Naive B cell (primary cell): ENCODE data around the gene MRPL1. TPM values are rescaled to one million over a fixed set of nuclear protein-coding genes. Genes with fewer than 3 reads are reported as not detected.

Source experiments
- ATAC-seq, 2 donors: fragments of 150-1000 bp; cut with Tn5 transposase; 2 replicates each; pipeline ENCODE4 v1.10.0; 2021; ENCODE audit warnings: low read depth in 2 of 2, mild to moderate bottlenecking in 2 of 2, moderate library complexity in 2 of 2
- DNase-seq: peaks from one replicate; pipeline ENCODE4 v3.0.0; 2022
- H3K27ac Mint-ChIP-seq, 6 donors: one replicate each; pipeline ENCODE4 v1.8.0; 2020 to 2022; ENCODE audit warnings: mild to moderate bottlenecking in 6 of 6, mixed read lengths in 6 of 6, moderate library complexity in 5 of 6, inconsistent platforms in 2 of 6
- H3K27me3 Mint-ChIP-seq, 3 donors: one replicate each; pipeline ENCODE4 v1.8.0; 2021 to 2022; ENCODE audit warnings: mixed read lengths in 3 of 3, mild to moderate bottlenecking in 1 of 3
- H3K36me3 Mint-ChIP-seq, 2 donors: one replicate each; pipeline ENCODE4 v1.8.0; 2020 to 2022; ENCODE audit warnings: mixed read lengths in 2 of 2, inconsistent platforms in 1 of 2, mild to moderate bottlenecking in 1 of 2
- H3K4me1 Mint-ChIP-seq, 3 donors: one replicate each; pipeline ENCODE4 v1.8.0; 2020 to 2022; ENCODE audit warnings: mixed read lengths in 3 of 3, inconsistent platforms in 1 of 3, mild to moderate bottlenecking in 1 of 3, moderate library complexity in 1 of 3
- H3K4me3 Mint-ChIP-seq, 8 donors: one replicate each; pipeline ENCODE4 v1.8.0; 2020 to 2022; ENCODE audit warnings: mild to moderate bottlenecking in 8 of 8, mixed read lengths in 8 of 8, moderate library complexity in 8 of 8, inconsistent platforms in 2 of 8
- H3K9me3 Mint-ChIP-seq, 7 donors: one replicate each; pipeline ENCODE4 v1.8.0; 2020 to 2022; ENCODE audit warnings: mixed read lengths in 7 of 7, mild to moderate bottlenecking in 5 of 7, inconsistent platforms in 2 of 7, moderate library complexity in 1 of 7
- polyA plus RNA-seq, 6 donors: library from polyadenylated mRNA; unstranded; fragments of 300-500 nt; fragmentation: Illumina TruSeq; gene quantifications; one replicate each; pipeline ENCODE4 v1.2.3, GENCODE V29; 2021; ENCODE audit warnings: low read depth in 6 of 6

Gene MRPL1
- polyA plus RNA-seq = 10 to 100 TPM; 22.3 to 30.9 (median 23.6) TPM

DNA sequence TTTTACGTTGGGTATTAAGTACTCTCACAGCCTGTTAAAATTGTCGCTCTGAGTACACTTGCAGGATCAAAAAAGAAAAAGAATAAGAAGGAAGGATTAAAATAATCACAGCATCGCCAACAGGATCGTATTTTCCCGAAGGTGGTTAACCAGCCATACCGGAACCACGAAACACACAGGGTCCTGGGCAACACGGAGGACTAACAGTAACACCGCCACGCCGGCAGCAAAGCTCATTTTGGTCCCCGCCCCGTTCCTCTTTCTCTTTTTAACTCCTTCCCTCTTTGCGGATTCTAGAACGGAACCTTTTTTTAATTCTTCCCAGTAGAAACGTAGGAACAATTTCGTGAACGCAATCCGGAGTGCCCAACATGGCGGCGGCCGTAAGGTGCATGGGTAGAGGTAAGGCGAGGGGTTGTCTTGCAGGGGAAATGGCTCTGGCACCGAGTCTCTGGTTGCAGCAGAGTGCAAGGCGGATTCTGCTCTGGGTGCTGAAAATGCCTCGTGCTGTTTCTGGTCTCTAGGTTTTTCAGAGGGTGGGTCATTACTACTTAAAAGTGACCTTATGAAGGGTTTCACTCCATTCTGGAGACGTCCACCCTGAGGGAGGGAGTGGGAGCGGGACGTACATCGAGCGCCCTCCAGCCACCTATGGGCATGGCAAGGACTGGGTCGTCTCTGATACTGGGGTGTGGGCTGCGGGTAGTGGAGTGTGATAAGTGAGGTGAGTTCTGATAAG, at the start of gene MRPL1:
TSS of gene MRPL1 (plus strand) at position 353 of the 739 bp plus-strand sequence. CDS start at position 372, 19 bp downstream.
- peak; percentile 89 for DNase-seq
- H3K4me3 Mint-ChIP-seq = peak within 1 kb of the TSS; percentile 94 to 99 (median 96)
- peaks cover 0 to 3% (median 0%) of the 10 kb centered on the region in 3 donors for H3K27me3 Mint-ChIP-seq
- ATAC-seq = peak; percentile 79
- peaks cover 34 to 54% (median 41%) of the 10 kb centered on the region in 3 donors for H3K4me1 Mint-ChIP-seq
- H3K36me3 Mint-ChIP-seq = peaks cover 0 to 5% of the 10 kb centered on the region in 2 donors
- H3K27ac Mint-ChIP-seq = peak within 1 kb of the TSS; percentile 99 to 100 (median 100)
- H3K9me3 Mint-ChIP-seq = no peaks in the 10 kb centered on the region

- Mint-ChIP-seq H3K27me3 (no peaks in the 10 kb centered on the region), H3K27ac (peak overlapping the region in 3 of 6 donors; percentile 18 to 64 (median 26)), H3K36me3 (peaks cover 0 to 25% of the 10 kb centered on the region in 2 donors), H3K9me3 (peaks cover 0 to 4% (median 0%) of the 10 kb centered on the region in 7 donors), H3K4me1 (peaks cover 48 to 66% (median 64%) of the 10 kb centered on the region in 3 donors), H3K4me3 (peak overlapping the region in 3 of 8 donors; percentile 12 to 59 (median 29))
- DNase-seq (no peak), ATAC-seq (no peak)
Measured at GRCh38 chr4:77815636-77816035, 47.0 kb upstream of the MRPL1 start.

- Mint-ChIP-seq H3K4me1 (peaks cover 48 to 66% (median 64%) of the 10 kb centered on the region in 3 donors), H3K36me3 (peaks cover 0 to 18% of the 10 kb centered on the region in 2 donors), H3K27me3 (no peaks in the 10 kb centered on the region), H3K27ac (no peak overlapping the region), H3K9me3 (peaks cover 0 to 4% (median 0%) of the 10 kb centered on the region in 7 donors), H3K4me3 (peak overlapping the region in 3 of 8 donors; percentile 72 to 97 (median 93))
- DNase-seq = no peak
- no peak for ATAC-seq
Measured at GRCh38 chr4:77816546-77816945, 46.1 kb upstream of the MRPL1 start.

- peaks cover 0 to 4% (median 0%) of the 10 kb centered on the region in 7 donors for H3K9me3 Mint-ChIP-seq
- peaks cover 0 to 14% of the 10 kb centered on the region in 2 donors for H3K36me3 Mint-ChIP-seq
- ATAC-seq = no peak
- H3K4me1 Mint-ChIP-seq = peaks cover 53 to 66% (median 65%) of the 10 kb centered on the region in 3 donors
- peak overlapping the region; percentile 87 to 99 (median 98) for H3K4me3 Mint-ChIP-seq
- no peak for DNase-seq
- peak overlapping the region; percentile 97 to 99 (median 98) for H3K27ac Mint-ChIP-seq
- no peaks in the 10 kb centered on the region for H3K27me3 Mint-ChIP-seq
Measured at GRCh38 chr4:77817304-77818072, 45.1 kb upstream of the MRPL1 start.

- Mint-ChIP-seq H3K36me3 (peaks cover 0 to 14% of the 10 kb centered on the region in 2 donors), H3K9me3 (peaks cover 0 to 4% (median 0%) of the 10 kb centered on the region in 7 donors), H3K27ac (peak overlapping the region; percentile 97 to 99 (median 98)), H3K4me1 (peaks cover 49 to 67% (median 62%) of the 10 kb centered on the region in 3 donors), H3K4me3 (peak overlapping the region; percentile 87 to 99 (median 98)), H3K27me3 (no peaks in the 10 kb centered on the region)
- peak; percentile 57 for DNase-seq
- ATAC-seq = peak; percentile 19
Measured at GRCh38 chr4:77818073-77818601, 44.5 kb upstream of the MRPL1 start.

DNA sequence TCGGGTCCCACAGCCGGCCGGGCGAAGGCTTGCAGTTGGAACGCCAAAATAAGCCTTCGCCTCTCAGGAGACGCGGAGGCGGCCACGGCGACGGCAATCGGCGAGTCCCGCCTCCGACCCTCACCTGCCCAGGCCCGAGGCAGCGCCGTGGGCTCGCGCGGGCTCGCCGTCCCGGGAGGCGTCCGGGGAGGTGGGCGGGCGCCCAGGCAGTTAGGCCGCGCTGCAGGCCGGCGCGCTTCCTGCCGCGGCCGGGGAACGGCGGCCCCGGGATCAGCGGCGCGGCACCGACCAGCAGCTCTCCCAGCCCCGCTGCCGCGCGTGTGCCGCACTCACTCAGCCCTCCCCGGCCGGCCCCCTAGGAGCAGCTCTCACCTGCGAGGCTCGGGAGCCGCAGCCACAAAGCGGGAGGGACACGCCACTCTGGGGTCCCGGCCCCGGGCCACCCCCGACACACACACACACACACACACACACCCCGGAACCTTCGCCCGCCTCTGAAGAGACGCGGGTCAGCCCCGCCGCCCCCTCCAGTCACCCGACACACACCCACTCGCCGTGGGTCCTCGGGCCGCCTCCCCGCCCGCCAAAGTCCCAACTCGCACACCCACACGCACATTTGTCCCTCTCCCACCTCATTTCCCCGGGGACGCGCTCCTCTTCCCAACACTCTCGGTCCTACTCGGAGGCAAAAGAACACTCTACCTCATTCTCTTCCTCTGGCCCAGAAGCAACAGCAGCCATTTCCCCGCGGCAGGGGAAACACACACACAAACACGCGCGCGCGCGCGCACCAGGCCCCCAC, 43.8 kb upstream of the MRPL1 start, which contains the start of gene CNOT6L:
TSS of gene CNOT6L (minus strand) at position 767 of the 802 bp plus-strand sequence. CDS start at position 707, 60 bp downstream.
- ATAC-seq = peak; percentile 20 to 24
- Mint-ChIP-seq H3K9me3 (peaks cover 0 to 4% (median 0%) of the 10 kb centered on the region in 7 donors), H3K27ac (peak within 1 kb of the TSS; percentile 99 to 100 (median 100)), H3K4me3 (peak within 1 kb of the TSS; percentile 93 to 100 (median 99)), H3K36me3 (peaks cover 0 to 14% of the 10 kb centered on the region in 2 donors), H3K4me1 (peaks cover 43 to 63% (median 55%) of the 10 kb centered on the region in 3 donors), H3K27me3 (no peaks in the 10 kb centered on the region)
- peak; percentile 62 for DNase-seq

DNA sequence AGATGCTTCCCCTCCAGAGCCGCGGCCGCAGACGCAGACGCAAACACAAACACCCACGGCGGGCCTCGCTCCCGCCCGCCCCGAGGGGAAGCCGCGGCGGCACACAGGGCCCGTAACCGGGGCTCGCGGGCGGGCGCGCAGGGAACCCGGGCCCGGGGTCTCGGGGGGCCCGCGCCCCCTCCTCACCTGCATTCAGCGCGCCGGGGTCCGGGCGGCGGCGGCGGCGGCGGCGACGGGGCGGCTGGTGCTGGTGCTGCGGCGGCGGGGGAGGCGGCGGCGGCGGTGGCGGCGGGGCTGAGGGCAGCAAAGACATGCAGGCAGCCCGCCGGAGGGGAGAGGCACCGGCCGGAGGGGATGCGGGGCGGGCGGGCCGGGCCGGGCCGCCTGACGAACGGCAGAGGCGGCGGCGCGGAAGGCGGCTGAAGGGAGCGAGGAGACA, 43.2 kb upstream of the MRPL1 start:
- peak overlapping the region; percentile 93 to 100 (median 98) for H3K4me3 Mint-ChIP-seq
- DNase-seq (peak; percentile 93), ATAC-seq (peak; percentile 47 to 58)
- H3K36me3 Mint-ChIP-seq = peaks cover 0 to 14% of the 10 kb centered on the region in 2 donors
- H3K4me1 Mint-ChIP-seq = peaks cover 40 to 57% (median 49%) of the 10 kb centered on the region in 3 donors
- H3K27ac Mint-ChIP-seq = peak overlapping the region; percentile 99 to 100 (median 100)
- no peaks in the 10 kb centered on the region for H3K27me3 Mint-ChIP-seq
- H3K9me3 Mint-ChIP-seq = peaks cover 0 to 4% (median 0%) of the 10 kb centered on the region in 7 donors

GRCh38 chr4:77819843-77820648, 42.6 kb upstream of the MRPL1 start:
- Mint-ChIP-seq H3K27ac (peak overlapping the region; percentile 98 to 99 (median 99)), H3K4me1 (peaks cover 42 to 55% (median 47%) of the 10 kb centered on the region in 3 donors), H3K9me3 (peaks cover 0 to 4% (median 0%) of the 10 kb centered on the region in 7 donors), H3K27me3 (no peaks in the 10 kb centered on the region), H3K36me3 (peaks cover 0 to 14% of the 10 kb centered on the region in 2 donors), H3K4me3 (peak overlapping the region; percentile 93 to 99 (median 97))
- peak; percentile 61 to 66 for ATAC-seq
- DNase-seq = peak; percentile 94

GRCh38 chr4:77820649-77821561, 41.7 kb upstream of the MRPL1 start:
- H3K27ac Mint-ChIP-seq = peak overlapping the region; percentile 98 to 99 (median 99)

GRCh38 chr4:77821775-77822174, 40.9 kb upstream of the MRPL1 start:
- ATAC-seq (peak; percentile 9 to 22), DNase-seq (peak; percentile 62)
- Mint-ChIP-seq H3K36me3 (peaks cover 0 to 14% of the 10 kb centered on the region in 2 donors), H3K4me3 (peak overlapping the region in 7 of 8 donors; percentile 5 to 98 (median 97)), H3K9me3 (peaks cover 0 to 4% (median 0%) of the 10 kb centered on the region in 7 donors), H3K4me1 (peaks cover 47 to 55% (median 55%) of the 10 kb centered on the region in 3 donors), H3K27me3 (no peaks in the 10 kb centered on the region), H3K27ac (peak overlapping the region; percentile 98 to 99 (median 99))

More at GRCh38 chr4:77820649-77821561, 41.7 kb upstream of the MRPL1 start:
- Mint-ChIP-seq H3K36me3 (peaks cover 0 to 14% of the 10 kb centered on the region in 2 donors), H3K4me1 (peaks cover 40 to 51% (median 46%) of the 10 kb centered on the region in 3 donors), H3K4me3 (peak overlapping the region; percentile 93 to 99 (median 97)), H3K9me3 (peaks cover 0 to 4% (median 0%) of the 10 kb centered on the region in 7 donors), H3K27me3 (no peaks in the 10 kb centered on the region)
- ATAC-seq = peak; percentile 13 to 26
- DNase-seq = peak; percentile 65
